Tibial nerve (tissue), 4 donors: Measurements from ENCODE around the gene CNRIP1.

Source experiments
- CTCF ChIP-seq, 5 experiments: fragments of 200-600 bp in 3 of 5; fragments of 450-650 bp in 2 of 5; sonication (generic) in 3 of 5; IDR thresholded peaks; one replicate each; pipeline ENCODE4 v1.5.1; 2016 to 2019; ENCODE audit warnings: antibody characterized with exemption in 5 of 5, mild to moderate bottlenecking in 3 of 5, moderate library complexity in 2 of 5
- EP300 ChIP-seq, 2 donors: sonication (generic); formaldehyde crosslinking; IDR thresholded peaks; one replicate each; pipeline ENCODE4 v1.6.1; 2017; ENCODE audit warnings: antibody characterized with exemption in 2 of 2, mild to moderate bottlenecking in 1 of 2

DNA sequence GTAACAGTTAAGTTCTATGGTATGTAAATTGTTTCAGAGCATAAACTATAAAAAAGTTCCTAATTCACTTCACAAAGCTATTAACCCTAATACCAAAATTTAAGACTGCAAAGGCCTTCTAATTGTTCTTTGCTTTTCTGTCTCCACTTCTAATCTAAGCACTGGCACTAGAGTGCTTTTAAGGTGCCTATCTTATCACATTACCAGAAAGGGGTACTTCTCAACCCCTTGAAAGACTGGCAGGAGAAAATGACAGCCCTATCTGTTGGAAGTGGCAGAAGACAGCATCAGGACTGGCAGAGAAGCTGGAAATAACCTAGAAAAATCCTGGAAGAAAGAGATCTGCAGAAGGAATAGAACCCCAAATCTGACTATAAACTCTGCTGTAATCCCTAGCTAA lies 10.3 kb downstream of the CNRIP1 start:
- TF ChIP-seq EP300 (IDR thresholded peaks at IDR 0.05) (no peak), CTCF (IDR thresholded peaks at IDR 0.05) (no peak)
